ENCODE measurements around the gene LRRC63. TPM values are rescaled to one million over a fixed set of nuclear protein-coding genes. Genes with fewer than 3 reads are reported as not detected.
"Not testable (repeated sequence)": the region's sequence is repeated elsewhere in the genome, so short reads cannot be mapped to it uniquely, and the experiment has no call there.

The LRRC63 gene
- total RNA-seq (2022): not detected in 2 replicates
- Bru-seq, nascent RNA: percentile 25 among the genes with signal in this experiment
- percentile 26 among the genes with signal in this experiment for BruChase-seq, experiment 1, labeled RNA remaining after a 2-hour chase
- percentile 22 among the genes with signal in this experiment for BruChase-seq, experiment 2, labeled RNA remaining after a 6-hour chase
- long read RNA-seq: 0 reads

- peak; percentile 87 to 88 for DNase-seq
- Histone ChIP-seq H3K4me3 (ENCODE audit: low read depth, low read length) (peak within 1 kb of the TSS; percentile 55), H3K9me3 (no peaks in the 10 kb centered on the region), H3K4me1 (no peaks in the 10 kb centered on the region), H3K27me3 (replicated peaks; ENCODE audit: control insufficient read depth, insufficient read depth, low read length) (no peaks in the 10 kb centered on the region), H3K36me3 (ENCODE audit: control insufficient read depth, insufficient read depth, low read length) (no peaks in the 10 kb centered on the region)
- no peak for TF ChIP-seq CTCF (IDR thresholded peaks at IDR 0.05; ENCODE audit: insufficient read depth in 1 of 2, low read depth in 1 of 2, low read length in 1 of 2, severe bottlenecking in 1 of 2, unreplicated experiment in 1 of 2)
- Mint-ChIP-seq H3K36me3 (ENCODE audit: insufficient read depth, unreplicated experiment) (no peaks in the 10 kb centered on the region), H3K4me3 (ENCODE audit: unreplicated experiment) (peak within 1 kb of the TSS; percentile 78), H3K27ac (ENCODE audit: unreplicated experiment) (peak within 1 kb of the TSS; percentile 0), H3K4me1 (ENCODE audit: low read depth, unreplicated experiment) (peaks cover 7% of the 10 kb centered on the region), H3K27me3 (ENCODE audit: insufficient read depth, unreplicated experiment) (no peaks in the 10 kb centered on the region), H3K9me3 (ENCODE audit: unreplicated experiment) (no peaks in the 10 kb centered on the region)
- no TSS peak for BruUV-seq (replicated peaks)
- ChIA-PET CTCF (no interaction called here), POLR2A (no interaction called here)
- intact Hi-C loops (cut with micrococcal nuclease; ENCODE audit: unreplicated experiment): loop anchor here (2.0 kb wide), 1 partner anchor 77 kb away; no protein-coding TSS in a partner anchor
These were observed at the start of gene LRRC63 for GRCh38 chr13:46211483-46212351. Gene LRRC63 (plus strand): TSS chr13:46211928. CDS start chr13:46213035, 1,107 bp downstream.

DNA sequence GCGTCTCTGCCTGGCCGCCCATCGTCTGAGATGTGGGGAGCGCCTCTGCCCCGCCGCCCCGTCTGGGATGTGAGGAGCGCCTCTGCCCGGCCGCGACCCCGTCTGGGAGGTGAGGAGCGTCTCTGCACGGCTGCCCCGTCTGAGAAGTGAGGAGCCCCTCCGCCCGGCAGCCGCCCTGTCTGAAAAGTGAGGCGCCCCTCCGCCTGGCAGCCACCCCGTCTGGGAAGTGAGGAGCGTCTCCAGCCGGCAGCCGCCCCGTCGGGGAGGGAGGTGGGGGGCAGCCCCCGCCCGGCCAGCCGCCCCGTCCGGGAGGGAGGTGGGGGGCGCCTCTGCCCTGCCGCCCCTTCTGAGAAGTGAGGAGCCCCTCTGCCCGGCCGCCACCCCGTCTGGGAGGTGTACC lies 49.0 kb upstream of the LRRC63 start:
- H3K27me3 Mint-ChIP-seq (ENCODE audit: insufficient read depth, unreplicated experiment); H3K36me3 Mint-ChIP-seq (ENCODE audit: insufficient read depth, unreplicated experiment); H3K27me3 ChIP-seq (replicated peaks; ENCODE audit: control insufficient read depth, insufficient read depth, low read length); H3K27ac Mint-ChIP-seq (ENCODE audit: unreplicated experiment); H3K4me3 Mint-ChIP-seq (ENCODE audit: unreplicated experiment); POLR2A ChIA-PET; H3K36me3 ChIP-seq (ENCODE audit: control insufficient read depth, insufficient read depth, low read length); BruUV-seq (replicated peaks); H3K4me1 Mint-ChIP-seq (ENCODE audit: low read depth, unreplicated experiment); DNase-seq; H3K9me3 Mint-ChIP-seq (ENCODE audit: unreplicated experiment); H3K4me1 ChIP-seq; H3K9me3 ChIP-seq; H3K4me3 ChIP-seq (ENCODE audit: low read depth, low read length): not testable (repeated sequence)
- intact Hi-C loops (cut with micrococcal nuclease; ENCODE audit: unreplicated experiment): loop anchor here (5.0 kb wide), 2 partner anchors 125 to 160 kb away; no protein-coding TSS in a partner anchor
- CTCF ChIA-PET: interaction anchor here (0.5 kb wide), 1 partner anchor 337 kb away, joined by 3 read pairs; no protein-coding TSS in a partner anchor

- Histone ChIP-seq H3K9me3 (no peaks in the 10 kb centered on the region), H3K27me3 (replicated peaks; ENCODE audit: control insufficient read depth, insufficient read depth, low read length) (no peaks in the 10 kb centered on the region), H3K36me3 (ENCODE audit: control insufficient read depth, insufficient read depth, low read length) (no peaks in the 10 kb centered on the region), H3K4me3 (ENCODE audit: low read depth, low read length) (no peak overlapping the region), H3K4me1 (no peaks in the 10 kb centered on the region)
- Mint-ChIP-seq H3K36me3 (ENCODE audit: insufficient read depth, unreplicated experiment) (no peaks in the 10 kb centered on the region), H3K27ac (ENCODE audit: unreplicated experiment) (no peak overlapping the region), H3K4me3 (ENCODE audit: unreplicated experiment) (no peak overlapping the region), H3K4me1 (ENCODE audit: low read depth, unreplicated experiment) (no peaks in the 10 kb centered on the region), H3K27me3 (ENCODE audit: insufficient read depth, unreplicated experiment) (peaks cover 5% of the 10 kb centered on the region), H3K9me3 (ENCODE audit: unreplicated experiment) (no peaks in the 10 kb centered on the region)
- ChIA-PET POLR2A (no interaction called here), CTCF (no interaction called here)
- intact Hi-C loops (cut with micrococcal nuclease; ENCODE audit: unreplicated experiment): loop anchor here (5.0 kb wide), 2 partner anchors 123 to 158 kb away; no protein-coding TSS in a partner anchor
- DNase-seq: no peak
- TF ChIP-seq CTCF (IDR thresholded peaks at IDR 0.05; ENCODE audit: insufficient read depth in 1 of 2, low read depth in 1 of 2, low read length in 1 of 2, severe bottlenecking in 1 of 2, unreplicated experiment in 1 of 2): no peak
- BruUV-seq (replicated peaks): no TSS peak
These were observed 47.1 kb upstream of the LRRC63 start for GRCh38 chr13:46164661-46165060.

Measured in Caco-2 (cell line).